ENCODE data around the gene SND1.

GRCh38 chr7:128117691-128118090 is 465.7 kb downstream of the SND1 start:
- TF ChIP-seq EZH2 (optimal IDR thresholded peaks at IDR 0.05; ENCODE audit: low read depth, low read length) = no peak
- TF ChIP-seq CTCF (IDR thresholded peaks at IDR 0.05; ENCODE audit: low read length) = no peak
- no peak for TF ChIP-seq EZH2phosphoT487 (IDR thresholded peaks at IDR 0.05; ENCODE audit: low read length)

All from MM.1S (cell line).